HG03439 (cell line): ENCODE results near the gene POLDIP2.
"Not testable (repeated sequence)": the region's sequence is repeated elsewhere in the genome, so short reads cannot be mapped to it uniquely, and the experiment has no call there.

Experiments used
- ATAC-seq: cut with Tn5 transposase; IDR thresholded peaks from one replicate; pipeline ENCODE4 v1.9.1; 2021; ENCODE audit warnings: mild to moderate bottlenecking, moderate library complexity; ENCODE audit not compliant: unreplicated experiment

Gene POLDIP2

DNA sequence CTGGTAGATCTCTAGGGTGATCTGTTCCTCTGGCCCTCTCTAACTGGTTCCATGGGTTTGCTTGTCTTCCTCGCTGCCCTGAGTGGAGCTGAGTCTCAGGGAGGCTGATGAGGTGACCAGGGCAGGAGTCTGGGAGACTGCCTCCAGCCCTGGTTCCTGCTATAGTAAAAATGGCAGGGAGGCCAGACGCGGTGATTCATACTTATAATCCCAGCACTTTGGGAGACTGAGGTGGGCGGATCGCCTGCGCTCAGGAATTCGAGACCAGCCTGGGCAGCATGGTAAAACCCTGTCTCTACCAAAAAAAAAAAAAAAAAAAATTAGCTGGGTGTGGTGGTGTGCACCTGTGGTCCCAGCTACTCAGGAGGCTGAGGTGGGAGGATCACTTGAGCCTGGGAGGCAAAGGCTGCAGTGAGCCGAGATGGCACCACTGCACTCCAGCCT is 18.5 kb downstream of the POLDIP2 start:
- not testable (repeated sequence) for ATAC-seq

DNA sequence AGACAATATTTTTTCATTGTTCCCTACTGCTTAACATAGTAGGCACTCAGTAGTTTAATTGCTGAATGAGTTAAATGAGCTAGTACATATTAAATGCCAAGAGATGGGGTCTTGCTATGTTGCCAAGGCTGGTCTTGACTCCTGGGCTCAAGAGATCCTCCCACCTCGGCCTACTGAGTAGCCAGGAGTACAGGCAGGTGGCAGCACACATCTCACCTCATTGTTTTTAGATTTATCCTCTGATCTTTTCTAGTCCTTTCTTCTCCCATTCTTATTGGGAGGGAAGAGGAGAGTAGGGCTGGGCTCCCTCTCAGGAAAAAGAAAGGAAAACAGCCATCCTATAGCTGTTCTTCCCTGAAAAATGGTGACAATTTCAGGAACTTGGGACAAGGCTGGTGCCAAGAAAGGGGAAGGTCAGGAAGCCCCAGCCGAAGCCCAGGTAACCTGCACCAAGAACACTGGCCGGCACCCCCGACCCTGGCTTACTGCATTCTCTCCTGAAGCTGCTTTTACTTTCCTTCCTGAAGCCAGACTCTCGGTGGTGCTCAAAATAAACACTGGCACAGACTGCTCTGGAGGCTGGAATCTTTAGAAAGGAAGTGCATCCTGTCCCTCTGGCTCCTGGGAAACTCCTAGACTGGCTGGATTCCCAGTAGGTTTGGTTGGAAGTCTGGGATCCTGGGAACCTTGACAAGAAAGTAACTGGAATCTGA is 19.1 kb downstream of the POLDIP2 start:
- no peak for ATAC-seq

DNA sequence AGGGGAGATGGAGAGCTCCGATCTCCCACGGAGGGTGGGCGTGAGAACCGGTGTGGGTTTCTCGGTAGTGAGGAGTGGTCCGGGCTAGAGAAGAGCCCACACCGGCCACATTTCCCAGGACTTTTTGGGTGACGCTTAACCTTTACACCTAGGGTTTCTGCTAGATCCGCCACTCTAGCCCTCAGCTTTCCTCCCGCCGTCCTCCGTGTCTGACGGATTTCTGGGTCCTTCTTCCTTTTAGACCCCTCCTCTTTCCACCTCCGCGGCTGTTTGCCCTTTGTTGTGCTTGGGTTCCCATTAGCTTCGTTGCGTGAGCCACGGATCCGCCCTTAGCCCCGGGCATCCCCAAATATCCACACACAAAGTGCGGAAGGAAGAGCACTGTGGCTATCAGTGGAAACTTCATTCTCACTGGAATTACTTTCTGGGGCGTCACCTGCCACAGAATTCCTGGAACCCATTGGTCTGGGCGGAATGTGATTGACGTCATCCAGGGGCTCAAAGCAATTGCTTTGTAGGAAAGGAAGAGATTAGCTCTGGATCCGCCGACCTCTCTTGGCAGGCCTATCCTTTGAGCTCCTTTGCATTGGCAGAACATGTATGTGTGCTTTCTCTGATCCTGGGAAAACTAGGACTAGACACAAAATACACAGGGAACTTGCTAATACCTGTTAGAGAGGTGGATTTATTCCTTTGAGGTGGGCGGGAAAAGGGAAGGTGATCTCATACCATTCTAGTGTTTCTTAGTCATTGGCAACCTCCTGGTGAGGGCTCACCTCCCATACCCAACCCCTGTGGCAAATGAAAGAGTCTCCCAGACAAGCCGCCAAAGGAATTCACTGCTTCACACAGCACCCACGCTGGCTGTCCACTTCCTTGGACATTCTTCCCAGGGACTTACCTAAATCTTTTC is 21.1 kb downstream of the POLDIP2 start:
- no peak for ATAC-seq

DNA sequence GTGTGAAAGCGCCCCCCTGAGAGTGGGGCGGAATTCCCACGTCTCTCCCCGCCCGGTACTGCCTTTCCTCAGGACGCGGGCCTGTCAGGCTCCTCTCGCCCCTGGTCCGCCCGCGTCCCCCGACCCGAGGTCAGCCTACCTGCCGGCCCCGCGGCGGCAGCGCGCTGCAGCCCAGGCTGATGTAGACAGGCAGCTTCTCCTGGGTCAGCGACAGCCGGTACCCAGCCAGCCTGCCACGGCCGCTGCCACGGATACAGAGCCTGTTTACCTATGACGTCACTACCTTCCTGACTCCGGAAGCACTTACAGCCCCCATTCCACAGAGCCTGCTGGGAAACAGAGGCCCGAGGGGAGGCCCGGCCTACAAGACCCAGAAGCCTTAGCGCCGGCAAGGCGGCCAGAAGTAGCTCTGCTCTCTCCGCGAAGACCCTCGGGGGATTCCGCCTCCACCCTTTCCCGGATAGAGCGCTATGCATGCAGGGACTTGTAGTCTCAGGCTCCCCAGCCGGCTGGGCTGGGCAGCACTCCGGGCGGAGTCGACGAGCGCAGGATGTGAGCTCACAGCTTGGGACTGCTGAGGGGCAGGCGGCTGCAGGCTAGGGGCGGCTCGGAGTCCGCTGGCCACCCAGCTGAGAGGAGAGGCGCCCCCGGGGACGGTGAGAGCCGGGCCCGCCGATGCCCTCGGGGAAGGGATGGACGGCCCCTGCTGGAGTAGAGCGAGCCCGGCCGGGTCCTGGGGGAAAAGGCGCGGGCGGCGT is 21.9 kb downstream of the POLDIP2 start, which contains the start of the genes IFT20 and TNFAIP1:
Gene IFT20 (minus strand): TSS at position 272 of the 758 bp plus-strand sequence. CDS start 3,487 bp downstream, outside the sequence.
Gene TNFAIP1 (plus strand): TSS at position 561 of the 758 bp plus-strand sequence. CDS start 3,761 bp downstream, outside the sequence.
- ATAC-seq = peak; percentile 95

DNA sequence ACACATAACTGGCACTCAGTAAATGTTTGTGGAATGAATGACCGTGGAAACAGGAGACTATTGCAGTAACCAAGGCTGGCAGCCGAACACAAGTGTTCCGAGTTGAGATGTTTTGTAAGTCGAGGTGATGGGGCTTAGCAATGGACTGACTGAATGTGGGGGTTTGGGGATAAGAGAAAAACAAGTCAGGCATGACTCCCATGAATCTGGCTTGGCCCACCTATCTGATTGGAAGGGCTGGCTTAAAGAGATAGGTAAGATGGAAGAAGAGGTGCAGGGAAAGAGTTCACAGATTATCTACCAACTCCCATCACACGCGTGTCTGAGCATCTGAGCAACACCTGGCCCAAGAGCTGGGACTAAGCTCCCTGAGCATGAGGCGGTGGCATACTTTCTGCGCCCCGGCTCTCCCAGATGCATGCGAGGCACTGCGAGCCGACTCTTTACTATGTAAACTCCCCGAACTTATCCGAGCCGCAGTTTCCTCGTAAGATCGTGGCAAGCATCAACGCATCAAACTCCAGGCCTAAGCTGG is 22.6 kb downstream of the POLDIP2 start:
- no peak for ATAC-seq

DNA sequence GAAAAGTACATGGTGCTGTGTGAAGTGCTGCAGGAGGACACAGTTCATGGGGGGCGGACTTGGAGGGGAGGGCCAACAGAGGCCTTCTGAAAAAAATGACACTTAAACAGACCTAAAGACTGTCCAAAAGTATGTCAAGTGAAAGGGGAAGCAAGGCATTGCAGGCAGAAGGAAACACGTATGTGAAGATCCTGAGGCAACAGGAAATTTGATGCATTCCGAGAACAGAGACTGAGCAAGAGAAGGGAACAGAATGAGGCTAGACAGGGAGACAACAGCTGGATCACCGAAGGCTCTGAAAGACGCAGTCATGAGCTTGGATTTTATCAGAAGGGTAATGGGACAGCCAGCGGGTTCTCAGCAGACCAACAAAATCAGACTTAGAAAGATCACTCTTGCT is 23.2 kb downstream of the POLDIP2 start:
- no peak for ATAC-seq

DNA sequence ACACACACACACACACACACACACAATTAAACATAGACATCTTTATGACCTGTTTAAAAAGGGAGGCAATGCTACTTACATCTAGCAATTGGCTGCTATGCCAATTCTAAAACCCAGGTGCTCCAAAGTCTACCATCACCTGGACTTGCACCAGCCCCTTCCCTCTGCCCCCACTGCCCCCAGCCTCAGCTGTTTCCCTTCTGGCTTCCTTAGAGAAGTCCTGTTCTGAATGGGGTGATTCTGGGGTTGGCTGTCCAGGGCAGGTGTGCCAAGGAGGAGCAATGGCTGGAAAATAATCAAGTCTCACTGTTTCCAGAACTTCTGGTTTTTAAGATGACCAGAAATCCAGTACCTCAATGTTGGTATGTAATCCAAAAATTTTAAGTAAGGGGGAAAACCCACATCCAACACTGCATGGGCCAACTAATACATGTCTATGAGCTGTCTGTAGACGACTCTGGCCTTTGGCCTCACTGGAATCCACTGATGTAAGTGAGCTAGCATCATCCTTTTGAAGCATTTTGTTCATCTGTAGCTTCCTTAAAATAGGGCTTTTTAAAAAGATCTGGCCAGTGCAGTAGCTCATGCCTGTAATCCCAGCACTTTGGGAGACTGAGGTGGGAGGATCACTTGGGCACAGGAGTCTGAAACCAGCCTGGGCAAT is 24.1 kb downstream of the POLDIP2 start:
- no peak for ATAC-seq

DNA sequence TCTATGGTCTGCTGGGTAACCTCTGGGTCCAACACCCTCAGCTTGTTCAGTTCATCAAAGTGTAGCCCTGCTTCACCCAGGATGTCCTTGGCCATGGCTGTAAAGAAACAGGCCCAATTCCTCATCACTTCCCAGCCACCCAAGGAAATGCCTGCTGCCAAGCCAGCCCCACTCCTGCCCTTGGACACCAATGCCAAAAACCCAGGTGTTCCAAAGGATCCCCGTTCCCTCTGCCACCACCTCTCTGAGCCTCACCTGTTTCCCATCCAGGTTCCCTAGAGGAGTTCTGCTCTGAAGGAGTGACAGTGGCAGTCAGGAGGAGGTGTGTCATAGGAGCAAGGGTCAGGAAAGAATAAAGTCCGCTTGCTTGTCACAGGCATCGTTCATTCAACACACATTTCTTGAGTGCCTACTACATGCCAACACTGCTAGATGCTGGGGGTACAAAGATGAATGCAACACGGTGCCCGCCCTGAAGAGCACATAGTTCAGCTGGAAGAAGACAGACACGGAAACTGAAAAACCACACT is 25.4 kb downstream of the POLDIP2 start:
- no peak for ATAC-seq

DNA sequence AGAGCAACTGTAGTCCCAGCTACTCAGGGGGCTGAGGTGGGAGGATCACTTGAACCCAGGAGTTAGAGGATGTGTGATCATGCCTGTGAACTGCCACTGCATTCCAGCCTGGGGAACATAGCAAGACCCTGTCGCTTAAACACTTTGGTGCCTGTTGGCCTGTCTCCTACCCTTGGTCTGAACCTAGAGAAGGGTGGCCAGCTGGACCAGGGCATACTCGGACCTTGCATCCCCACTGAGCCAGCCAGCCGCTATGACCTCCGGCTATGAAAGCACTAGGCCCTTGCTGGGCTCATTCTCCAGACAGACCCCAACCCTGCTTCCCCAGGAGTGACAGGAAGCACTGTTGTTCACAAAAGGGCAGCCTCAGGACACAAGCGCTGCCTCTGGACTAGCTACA is 26.7 kb downstream of the POLDIP2 start:
- ATAC-seq = no peak

DNA sequence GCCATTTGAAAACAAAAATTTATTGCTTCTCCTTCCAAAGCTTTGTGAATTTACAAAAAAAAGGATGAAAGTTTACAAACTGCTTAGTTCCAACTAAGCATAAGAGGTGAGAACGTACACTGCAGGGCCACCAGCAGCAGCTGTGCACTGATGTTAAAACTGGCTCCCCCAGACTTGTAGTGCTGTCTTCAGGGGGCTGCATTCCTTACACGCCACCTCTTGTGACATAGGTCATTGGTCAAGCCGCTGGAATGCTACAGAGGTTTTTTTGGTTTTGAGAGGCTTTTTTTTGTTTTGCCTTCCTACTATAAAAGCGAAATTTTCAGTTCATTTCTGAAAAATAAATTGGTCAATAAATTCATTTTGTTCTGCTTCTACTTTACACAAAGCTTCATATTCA is 29.0 kb downstream of the POLDIP2 start:
- ATAC-seq = no peak

DNA sequence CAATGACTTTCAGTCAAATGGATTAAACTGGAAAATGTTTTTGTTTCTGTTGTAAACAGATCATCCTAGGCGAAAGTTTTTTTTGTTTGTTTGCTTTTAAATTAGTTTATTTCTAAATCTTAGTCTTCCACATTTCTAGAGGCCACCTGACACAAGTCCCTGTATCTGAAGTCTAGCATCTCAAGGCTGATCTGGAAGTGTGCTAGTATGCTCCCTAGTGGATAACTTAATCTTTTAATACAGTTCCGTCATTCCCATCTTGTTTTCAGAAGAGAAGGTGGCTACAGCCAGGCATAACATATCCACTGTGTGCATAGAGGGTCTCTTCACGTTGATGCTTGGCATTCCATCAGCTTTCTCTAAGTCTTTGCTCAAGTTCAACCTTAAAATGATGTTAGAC is 29.6 kb downstream of the POLDIP2 start:
- ATAC-seq = no peak

DNA sequence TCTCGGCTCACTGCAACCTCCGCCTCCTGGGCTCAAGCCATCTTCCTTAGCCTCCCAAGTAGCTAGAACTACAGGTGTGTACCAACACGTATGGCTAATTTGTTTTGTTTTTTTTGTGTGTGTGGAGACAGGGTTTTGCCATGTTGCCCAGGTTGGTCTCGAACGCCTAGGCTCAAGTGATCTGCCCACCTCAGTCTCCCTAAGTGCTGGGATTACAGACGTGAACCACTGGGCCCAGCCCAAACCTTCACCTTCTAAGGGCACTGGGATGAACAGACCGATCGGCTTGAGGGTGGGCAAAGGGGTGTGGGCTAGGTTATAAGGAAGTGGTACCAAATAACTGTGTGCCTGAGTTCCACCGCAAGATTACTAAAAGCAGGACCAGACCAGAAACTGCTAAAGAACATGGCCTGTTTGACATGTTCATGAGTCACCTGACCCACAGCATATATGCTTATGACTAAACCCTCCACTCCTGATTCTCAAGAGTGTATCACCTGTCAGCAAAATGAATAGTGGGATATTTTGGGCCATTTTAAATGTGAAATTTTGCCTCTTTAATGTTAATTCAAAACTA is 30.2 kb downstream of the POLDIP2 start:
- ATAC-seq = no peak

DNA sequence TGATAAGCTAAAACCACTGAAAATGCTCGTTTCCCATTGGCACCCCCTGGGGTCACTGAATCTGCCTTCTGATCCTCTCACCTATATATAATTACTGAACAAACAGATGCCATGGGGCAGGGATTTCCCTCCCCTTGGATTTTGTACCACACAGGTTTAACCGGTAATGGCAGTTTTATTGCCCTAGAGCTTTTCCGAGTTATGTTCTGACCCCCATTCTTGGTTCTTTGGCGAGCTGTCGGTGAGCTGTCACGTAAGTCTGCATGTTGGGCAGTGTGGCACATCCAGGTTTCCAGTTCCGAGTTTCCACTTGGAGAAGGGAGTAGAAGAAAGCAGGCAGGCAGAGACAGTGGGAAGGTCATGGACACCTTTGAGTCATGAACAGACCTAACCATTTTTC is 31.2 kb downstream of the POLDIP2 start:
- no peak for ATAC-seq

DNA sequence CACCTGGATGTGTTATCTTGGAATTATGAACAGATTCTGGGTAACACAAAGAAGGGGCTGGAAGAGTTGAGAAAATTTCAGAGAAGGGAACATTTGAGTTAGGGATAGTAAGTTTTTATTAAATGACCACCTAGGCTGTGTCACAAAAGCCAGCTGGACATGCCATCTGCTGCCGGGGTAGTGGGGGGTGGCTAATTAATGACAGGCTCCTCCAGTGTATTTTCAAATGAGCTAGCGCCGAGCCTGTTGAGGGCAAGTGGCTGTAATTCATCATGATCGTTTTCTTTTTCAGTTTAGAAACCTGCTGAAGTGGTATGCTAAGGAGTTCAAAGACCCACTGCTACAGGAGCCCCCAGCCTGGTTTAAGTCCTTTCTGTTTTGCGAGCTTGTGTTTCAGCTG is 32.1 kb downstream of the POLDIP2 start:
- no peak for ATAC-seq

DNA sequence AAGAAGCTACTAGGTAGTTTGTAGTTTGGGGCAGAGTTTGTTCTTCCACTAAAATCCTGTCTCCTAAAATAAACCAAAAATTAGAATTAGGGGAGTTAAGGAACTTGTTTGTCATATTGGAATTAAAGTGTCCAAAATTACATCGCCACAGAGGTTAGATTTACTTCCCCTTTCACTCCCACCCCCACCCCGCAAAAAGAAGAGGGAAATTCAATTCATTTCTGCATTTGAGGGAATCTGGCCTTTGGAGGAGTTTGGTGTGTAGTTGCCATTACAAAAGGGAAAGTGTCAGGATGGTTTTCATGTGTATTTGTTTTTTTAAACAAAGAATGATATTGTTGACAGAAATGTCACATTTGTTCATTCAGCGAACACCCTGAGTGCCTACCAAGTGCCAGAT is 32.5 kb downstream of the POLDIP2 start:
- no peak for ATAC-seq

DNA sequence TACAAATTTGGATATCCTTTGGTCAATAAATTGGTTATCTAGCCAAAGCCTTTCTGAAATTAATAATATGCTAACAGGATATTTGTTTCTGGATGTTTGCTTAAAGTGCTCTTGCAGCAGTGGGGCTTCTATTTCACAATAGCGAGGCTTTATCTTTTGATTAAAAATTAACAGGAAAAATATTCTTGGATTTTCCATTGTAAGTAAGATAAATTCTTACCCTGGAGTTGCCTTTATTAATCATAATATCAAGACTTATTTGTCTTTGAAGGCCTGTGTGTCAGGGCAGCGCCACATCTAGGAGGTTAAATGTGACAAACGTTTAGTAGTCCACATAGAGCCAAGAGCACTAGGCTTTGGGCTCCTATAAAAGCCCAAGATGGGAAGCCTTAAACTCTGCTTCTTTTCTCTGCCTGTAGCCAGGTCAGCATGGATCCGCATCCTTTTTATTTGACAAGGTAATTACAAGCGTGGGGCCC is 33.0 kb downstream of the POLDIP2 start:
- no peak for ATAC-seq

DNA sequence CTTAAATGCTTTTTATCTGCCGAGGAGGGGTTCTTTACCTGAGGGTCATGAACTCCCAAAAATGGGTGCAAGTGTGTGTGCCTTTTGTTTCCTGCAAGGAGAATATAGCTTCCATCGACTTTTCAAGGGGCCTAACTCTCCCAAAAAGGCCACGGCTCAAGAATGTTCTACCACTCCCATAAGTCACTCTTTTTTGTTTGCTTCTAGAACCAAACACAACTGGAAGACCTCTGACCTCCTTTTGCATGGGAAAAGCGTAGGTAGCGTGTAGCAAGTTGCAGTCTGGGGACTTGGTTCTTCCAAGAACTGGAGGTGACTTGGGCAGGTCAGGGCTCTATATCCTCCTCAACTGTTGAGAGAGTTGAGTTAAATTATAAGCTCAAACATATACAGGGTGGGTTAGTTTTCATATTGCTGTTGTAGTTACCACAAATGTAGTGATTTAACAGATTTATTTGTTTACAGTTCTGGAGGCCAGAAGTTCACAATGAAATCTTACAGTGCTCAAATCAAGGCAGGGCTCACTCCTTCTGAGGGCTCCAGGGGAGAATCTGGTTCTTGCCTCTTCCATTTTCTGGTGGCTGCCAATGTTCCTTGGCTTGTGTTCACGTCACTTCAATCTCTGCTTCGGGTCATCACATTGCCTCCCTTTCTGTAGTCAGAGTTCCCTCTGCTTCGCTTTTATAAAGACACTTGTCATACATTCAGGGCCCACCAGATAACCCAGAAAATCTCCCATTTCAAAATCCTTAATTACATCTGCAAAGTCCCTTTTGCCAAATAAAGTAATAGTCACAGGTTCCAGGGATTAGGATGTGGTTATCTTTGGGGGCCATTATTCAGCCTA is 36.9 kb downstream of the POLDIP2 start:
- ATAC-seq = no peak

DNA sequence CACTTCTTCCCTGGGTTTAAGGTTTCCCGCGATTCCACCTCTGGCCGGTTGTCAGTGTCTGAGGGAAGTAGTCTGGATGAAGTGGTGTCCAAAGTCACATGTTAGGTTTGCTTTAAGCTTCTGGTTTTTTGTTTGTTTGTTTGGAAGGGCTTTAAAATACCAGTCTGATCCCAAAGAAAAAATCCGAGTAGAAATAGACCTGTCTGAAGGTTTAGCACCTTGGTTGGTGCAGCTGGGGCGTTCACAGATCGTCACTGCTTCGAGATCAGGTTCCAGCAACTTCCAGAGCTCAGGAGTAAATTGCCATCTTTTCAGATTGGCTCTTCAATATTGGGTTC is 37.8 kb downstream of the POLDIP2 start:
- ATAC-seq = no peak
